A673 (cell line): Measurements from ENCODE around the gene RGS3.

Experiments used
- CTCF ChIP-seq: fragments of 300-800, 200-600 bp; sonication (generic); conservative IDR thresholded peaks from 2 replicates; pipeline ENCODE4 v1.5.1; 2017; ENCODE audit warnings: low read depth, mild to moderate bottlenecking, antibody characterized with exemption, low read length, moderate library complexity, mixed read lengths
- EZH2 ChIP-seq: fragments of 200-600 bp; sonication (generic); IDR thresholded peaks from 2 replicates; pipeline ENCODE4 v1.6.1; 2017; ENCODE audit warnings: borderline replicate concordance, low read depth, mild to moderate bottlenecking, mixed read lengths, antibody characterized with exemption, low read length; ENCODE audit not compliant: poor library complexity, severe bottlenecking

DNA sequence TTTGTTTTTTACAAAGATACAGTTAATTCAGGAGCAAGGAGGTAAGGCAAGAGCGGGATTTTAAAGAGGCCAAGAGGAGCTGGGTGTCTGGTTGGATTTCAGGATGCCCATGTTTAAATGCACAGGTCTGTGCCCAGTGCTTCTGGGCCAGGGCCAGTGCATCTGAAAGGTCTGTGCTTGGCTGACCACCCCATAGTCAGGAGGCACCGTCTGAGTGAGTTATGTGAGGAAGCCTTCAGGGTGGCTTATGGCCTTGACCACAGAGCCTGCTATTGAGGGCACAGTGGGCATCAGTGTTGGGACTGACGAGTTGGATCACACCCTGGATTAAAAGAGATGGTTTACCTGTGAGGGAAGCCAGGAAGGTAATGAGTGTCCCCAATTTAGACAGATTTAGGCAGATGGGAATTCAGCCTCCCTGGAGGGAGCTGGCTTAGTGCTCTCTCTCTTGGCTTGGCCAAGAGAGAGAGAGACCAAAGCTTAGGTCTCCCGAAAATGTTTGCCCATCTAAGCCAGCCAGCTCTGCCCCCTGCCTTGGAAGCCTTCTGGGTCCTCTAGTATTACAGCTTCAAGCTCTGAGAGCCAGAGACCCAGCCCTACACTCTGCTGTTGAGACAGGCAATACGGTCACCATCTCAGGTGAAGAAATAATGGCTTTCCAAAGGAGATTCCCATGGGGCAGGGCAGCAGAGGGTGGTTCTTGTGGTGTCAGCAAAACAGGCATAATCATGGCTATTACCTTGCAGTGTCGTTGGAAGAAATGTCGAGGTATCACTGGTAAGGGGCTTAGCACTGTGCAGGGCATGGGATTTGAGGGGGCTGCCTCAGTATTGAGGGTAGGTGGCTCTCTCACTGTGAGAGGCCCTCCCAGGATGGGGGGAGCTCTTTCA, 68.6 kb downstream of the RGS3 start:
- no peak for TF ChIP-seq CTCF
- TF ChIP-seq EZH2: no peak
